Activated CD8-positive, alpha-beta memory T cell treated with anti-CD3 and anti-CD28 coated beads for 48 hours (primary cell): ENCODE results near the gene ZPR1.
"Not testable (repeated sequence)": the region's sequence is repeated elsewhere in the genome, so short reads cannot be mapped to it uniquely, and the experiment has no call there.

Experiments used
- DNase-seq, 3 experiments: peaks; one replicate each; pipeline ENCODE4 v3.0.0-alpha.2; 2020; ENCODE audit warnings: low read depth in 2 of 3, low spot score in 2 of 3

Gene ZPR1

GRCh38 chr11:116762132-116762531 lies 25.7 kb downstream of the ZPR1 start:
- DNase-seq, result no peak

GRCh38 chr11:116756044-116756443 lies 31.8 kb downstream of the ZPR1 start:
- DNase-seq, result not testable (repeated sequence)

GRCh38 chr11:116750070-116750718 lies 37.6 kb downstream of the ZPR1 start:
- no peak for DNase-seq

GRCh38 chr11:116742104-116742503 lies 45.7 kb downstream of the ZPR1 start:
- no peak for DNase-seq

- no peak for DNase-seq
Observed at GRCh38 chr11:116740741-116741140, 47.1 kb downstream of the ZPR1 start.

- no peak for DNase-seq
Observed at GRCh38 chr11:116738975-116739374, 48.8 kb downstream of the ZPR1 start.

GRCh38 chr11:116736763-116737162 lies 51.1 kb downstream of the ZPR1 start:
- DNase-seq, result no peak

- no peak for DNase-seq
Observed at GRCh38 chr11:116733969-116734508, 53.8 kb downstream of the ZPR1 start.

- no peak for DNase-seq
Observed at GRCh38 chr11:116733043-116733755, 54.6 kb downstream of the ZPR1 start.

- DNase-seq, result peak; percentile 18 to 44 (median 27)
Observed at GRCh38 chr11:116732271-116733042, 55.4 kb downstream of the ZPR1 start.

GRCh38 chr11:116731821-116732220 lies 56.0 kb downstream of the ZPR1 start:
- DNase-seq, result no peak

- DNase-seq, result no peak
Observed at GRCh38 chr11:116731097-116731761, 56.6 kb downstream of the ZPR1 start.

- DNase-seq, result no peak
Observed at GRCh38 chr11:116730601-116731000, 57.2 kb downstream of the ZPR1 start.

- no peak for DNase-seq
Observed at GRCh38 chr11:116730241-116730561, 57.6 kb downstream of the ZPR1 start.

- no peak for DNase-seq
Observed at GRCh38 chr11:116729501-116730240, 58.2 kb downstream of the ZPR1 start.

GRCh38 chr11:116727990-116728389 lies 59.8 kb downstream of the ZPR1 start:
- no peak for DNase-seq

GRCh38 chr11:116725434-116726221 lies 62.2 kb downstream of the ZPR1 start:
- DNase-seq, result no peak

- DNase-seq, result no peak
Observed at GRCh38 chr11:116724813-116725212, 63.0 kb downstream of the ZPR1 start.
